ENCODE data around the gene CHGA.

CHGA gene

DNA sequence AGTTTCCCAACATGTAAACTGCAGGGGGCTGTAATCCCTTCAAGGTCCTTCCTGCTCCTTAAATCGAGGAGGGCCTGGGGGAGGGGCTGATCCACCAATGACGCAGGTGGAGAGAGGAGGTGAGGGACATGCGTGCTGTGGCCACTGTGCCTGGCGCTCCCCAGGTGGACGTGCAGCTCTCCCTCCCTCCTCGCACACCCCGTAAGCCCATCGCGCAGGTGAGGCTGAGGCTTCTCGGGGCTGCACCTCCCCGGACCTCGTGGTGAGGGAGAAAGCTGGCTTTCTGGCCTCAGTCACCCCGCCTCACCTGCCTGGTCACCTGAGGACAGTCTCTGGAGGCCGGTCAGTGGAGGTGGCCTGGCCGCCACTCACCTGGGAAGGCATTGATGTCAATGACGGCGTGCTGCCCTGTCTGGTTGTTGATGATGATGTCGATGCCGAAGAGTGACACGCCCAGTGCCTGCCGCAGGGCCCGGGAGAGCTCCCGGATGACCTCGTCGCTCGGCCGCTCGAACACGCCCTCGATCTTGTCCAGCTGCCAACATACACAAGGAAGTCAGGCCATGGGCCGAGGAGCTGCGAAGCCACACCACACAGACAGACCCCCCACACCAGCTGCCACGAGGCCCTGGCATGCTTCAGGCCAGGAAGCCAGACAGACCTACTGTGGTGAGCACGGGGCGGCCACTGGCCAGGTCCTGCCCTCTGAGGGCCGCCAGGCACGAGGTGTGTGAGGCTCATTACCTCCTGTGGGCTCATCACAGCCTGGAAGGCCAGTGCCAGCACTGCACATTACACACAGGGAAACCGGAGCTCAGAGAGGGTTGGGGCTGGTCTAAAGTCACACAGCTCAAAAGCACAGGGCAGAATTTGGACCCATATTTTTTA lies 23.3 kb downstream of the CHGA start:
- DNase-seq: no peak

DNA sequence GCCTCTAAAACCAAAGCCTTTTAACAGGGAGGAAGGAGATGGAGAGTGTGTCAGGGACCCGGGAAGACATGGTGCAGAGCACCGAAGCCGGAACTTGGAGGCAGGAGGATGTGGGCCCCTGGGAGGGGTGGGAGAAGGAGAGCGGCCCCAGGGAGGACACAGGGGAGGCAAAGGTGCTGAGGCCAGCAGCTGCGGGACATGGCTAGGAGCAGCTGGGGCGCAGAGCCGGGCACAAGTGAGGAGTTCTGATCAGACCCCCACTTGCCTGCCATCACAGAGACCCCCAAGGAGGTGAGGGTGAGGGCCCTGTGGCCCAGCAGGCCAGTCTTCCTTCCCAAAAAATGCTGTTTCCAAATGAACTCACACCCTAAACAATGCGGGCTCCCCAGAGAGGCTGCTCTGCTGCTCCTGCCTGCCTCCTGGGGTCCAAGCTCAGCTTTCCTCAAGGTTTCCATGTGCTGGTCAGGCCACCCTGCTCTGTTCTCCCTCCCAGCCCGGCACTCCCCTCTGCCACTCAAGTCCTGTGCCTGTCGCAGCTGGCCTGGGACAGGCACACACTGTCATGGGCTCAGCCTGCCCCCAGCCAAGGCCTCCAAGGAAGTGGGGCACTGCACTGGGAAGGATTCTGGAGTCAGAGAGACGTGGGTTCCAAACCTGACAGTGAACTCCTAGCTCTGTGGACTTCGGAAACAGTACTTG lies 24.0 kb downstream of the CHGA start:
- no peak for DNase-seq

DNA sequence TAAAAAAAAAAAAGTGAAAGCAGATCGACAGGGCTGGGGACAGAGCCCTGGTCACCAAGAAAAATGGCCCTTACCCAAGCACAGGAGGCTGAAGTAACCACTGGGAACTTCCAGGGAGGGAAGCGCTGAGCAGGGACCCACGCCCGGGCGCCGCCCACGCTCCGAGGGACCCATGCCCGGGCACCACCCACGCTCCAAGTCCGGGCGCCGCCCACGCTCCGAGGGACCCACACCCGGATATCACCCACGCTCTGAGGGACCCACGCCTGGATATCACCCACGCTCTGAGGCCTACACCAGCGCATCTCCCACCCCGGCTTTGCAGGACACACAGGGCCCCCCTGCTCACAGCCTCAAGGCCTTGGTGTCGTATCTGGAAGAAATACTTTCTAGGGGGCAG lies 25.7 kb downstream of the CHGA start:
- no peak for DNase-seq

DNA sequence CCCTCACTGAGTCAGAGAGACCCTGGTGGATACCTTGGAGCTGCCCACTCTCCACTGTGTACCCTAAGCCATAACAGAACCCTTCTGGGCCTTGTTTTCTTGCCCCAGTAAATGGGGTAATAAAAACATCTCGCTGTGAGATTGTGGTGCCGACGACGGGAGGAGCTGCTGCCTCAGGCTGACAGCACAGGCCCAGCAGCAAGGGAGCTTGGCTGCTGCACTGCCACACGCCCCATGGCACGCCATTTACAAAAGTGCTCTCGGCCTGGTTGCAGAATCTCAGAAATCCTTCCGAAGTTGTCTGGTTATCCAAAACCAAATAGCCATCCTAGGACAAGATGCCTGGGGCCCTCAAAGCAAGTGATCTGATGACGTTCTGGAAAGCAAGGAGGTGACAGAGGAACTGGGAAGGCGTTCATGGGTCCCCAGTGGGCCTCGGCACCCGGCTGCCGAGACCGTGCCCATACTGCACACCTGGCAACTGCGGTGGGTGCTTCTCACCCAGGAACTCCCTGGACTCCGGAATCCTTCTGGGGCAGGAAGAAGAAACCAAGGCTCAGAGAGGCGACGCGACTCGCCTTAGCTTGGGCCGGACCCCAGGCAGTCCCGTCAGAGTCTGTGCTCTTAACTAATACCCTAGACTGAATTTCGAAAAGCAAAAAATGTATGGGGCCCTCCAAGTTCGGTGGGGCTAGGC lies 26.7 kb downstream of the CHGA start:
- no peak for DNase-seq

DNA sequence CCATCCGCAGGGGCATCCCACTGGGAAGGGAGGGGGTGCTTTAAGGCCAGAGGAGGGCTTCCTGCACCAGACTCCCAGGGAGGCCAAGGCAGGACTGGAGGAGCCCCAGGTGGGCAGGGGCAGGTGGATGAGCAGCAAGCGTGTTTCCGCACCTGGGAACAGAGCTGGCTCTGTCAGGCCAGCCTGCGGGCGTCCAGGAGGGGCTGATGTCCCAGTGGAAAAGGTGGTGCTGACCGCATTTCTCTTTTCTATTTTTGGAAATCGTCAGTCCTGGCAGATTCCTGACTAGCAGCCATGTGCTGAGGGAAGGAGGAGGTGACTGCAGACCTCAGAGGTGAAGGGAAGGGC lies 27.2 kb downstream of the CHGA start:
- DNase-seq: no peak

DNA sequence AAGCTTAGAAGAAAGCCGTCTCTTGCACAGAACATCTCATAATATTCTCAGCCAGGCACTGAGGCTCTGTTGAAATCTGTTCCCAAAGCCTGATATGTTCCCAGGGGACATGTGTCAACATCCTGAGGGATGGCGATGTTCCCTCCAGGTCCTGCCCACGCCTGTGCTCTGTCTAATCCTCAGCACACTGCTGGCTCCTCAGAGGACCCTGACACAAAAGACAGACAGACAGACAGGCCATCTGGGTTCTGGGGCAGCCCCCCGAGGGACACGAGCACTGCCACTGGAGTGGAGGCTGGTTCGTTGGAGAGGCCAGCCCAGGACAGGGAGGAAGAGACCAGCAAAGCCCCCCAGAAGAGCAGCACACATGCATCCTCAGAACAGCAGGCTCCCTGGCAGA lies 27.8 kb downstream of the CHGA start:
- DNase-seq: no peak

DNA sequence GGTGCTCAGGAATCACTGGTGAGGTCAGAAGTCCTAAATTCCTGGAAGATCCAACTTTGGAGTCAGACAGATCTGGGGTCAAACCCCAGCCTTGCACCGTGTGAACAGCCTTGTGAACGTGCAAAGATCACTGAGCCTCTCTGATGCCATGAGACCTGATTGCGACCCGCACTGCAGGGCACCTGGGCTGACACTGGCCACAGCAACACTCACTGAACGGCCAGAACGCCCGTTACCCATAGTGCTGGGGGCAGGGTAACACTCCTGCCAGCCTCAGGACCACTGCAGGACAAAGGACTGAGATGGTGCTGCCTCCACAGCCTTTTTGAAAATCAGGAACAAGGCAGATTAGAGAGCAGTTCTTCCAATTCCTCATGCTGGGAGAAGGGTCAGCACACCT lies 28.3 kb downstream of the CHGA start:
- DNase-seq: no peak

DNA sequence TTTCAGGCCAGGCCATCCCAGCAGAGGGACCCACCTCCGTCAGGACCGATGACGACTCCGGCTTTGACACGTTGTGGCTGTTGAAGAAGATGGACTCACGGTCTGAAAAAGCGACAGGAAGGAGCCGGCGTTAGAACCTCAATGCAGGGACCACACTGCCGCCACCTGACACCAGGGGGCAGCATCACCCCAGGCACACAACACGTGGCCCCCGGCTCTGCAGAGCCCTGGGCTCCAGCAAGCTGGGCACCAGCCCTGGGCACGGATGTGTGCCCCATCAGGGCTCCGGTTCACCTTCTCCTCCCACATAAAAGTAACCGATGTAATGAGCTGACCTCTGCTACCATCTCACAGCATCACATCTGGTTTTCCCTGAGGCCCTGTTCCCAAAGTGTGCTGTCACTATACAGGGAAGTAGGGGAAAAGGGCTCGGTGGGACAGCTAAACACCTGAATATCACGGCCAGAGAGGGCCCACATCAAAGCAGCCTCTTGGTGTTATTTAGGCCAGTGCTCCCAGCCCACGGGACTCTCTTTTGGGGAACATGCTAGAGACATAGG lies 29.0 kb downstream of the CHGA start:
- DNase-seq: peak; percentile 79

DNA sequence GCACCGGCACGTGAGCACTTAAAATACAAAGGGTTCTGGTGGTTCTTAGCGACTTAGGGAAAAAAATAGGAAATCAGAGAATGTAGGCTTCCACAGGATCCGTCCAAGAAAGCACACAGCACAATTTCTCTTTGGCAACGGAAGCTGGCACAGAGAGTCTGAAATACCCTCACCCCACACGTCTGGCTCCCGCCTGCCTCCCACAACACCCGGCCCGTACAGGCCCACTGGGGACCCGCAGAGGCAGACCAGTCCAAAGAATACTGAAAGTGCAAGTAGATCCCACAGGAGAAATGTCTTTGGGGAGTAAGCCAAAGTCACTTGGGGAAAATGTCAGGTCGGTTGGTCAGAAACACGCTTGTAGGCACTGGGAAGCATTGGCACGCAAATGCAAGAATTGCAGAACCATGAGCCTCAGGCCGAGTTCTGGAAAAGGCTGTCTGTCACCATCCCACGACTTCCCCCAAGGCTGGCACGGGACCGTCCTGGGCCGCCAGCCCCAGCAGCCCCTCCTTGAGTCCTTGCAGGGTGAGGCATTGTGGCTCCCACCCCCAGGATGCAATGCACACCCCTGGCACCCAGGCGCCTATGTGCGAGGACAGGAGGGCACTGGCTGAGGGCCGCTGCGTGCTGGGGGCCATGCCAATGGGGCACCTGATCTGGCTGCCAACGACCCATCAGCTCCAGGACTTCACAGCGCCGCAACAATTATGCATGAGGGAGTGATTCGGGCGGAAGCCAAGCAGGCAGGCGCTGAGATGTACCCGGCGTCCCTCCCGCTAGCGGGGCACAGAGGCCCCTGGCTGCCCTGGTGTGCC lies 29.7 kb downstream of the CHGA start:
- no peak for DNase-seq

DNA sequence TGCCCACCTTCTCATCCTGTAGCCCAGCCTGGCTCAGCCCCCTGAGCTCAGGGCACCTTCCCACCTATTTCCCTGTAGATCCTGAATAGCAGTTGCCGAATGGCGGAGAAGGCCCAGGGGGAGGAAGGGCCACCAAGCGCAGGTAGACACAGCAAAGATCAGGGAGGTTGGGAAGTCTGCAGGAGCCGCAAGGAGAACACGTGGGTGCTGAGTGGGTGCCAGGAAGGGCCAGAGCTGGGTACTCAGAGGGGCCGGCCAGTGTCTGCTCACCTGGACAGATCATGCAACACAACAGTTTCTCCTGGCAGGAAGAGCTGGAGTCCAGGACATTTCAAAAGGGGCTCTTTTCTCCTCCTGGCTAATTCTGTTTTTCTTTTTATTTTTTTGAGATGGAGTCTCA lies 30.6 kb downstream of the CHGA start:
- DNase-seq: no peak

DNA sequence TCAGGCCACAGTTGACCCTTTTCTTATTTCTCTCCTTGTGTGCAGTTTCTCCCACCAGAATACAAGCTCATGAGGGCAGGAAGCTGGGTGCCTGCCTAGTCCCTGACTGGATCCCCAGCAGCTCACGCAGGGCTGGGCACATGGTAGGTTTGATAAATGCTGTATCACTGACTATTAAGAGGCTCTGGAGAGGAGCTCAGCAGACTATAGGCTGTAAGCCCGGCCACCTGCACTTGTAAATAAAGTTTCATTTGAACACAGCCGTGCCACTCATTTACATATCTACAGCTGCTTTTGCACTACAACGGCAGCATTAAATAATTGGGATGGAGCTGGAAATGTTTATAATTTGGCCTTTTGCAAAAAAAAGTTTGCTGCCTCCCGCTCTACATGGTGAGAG lies 32.0 kb downstream of the CHGA start:
- no peak for DNase-seq

DNA sequence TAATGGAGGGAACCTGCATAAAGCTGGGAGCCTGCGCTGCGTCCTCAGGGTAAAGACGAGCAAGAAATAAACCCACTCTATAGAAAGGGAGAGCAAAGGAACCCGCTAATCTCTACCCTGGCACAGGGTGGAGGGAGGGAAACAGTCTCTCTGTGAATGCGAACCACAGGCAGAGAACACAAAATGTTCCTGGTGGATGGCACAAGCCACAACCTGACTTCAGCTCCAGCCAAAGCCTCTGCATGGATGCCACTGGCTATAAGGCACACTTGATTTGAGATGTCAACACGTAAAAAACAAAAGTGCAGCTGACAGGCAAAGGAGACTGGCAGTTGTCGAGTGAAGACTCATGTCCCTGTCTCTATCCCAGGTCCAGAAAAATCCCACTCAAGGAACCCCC lies 32.4 kb downstream of the CHGA start:
- no peak for DNase-seq

DNA sequence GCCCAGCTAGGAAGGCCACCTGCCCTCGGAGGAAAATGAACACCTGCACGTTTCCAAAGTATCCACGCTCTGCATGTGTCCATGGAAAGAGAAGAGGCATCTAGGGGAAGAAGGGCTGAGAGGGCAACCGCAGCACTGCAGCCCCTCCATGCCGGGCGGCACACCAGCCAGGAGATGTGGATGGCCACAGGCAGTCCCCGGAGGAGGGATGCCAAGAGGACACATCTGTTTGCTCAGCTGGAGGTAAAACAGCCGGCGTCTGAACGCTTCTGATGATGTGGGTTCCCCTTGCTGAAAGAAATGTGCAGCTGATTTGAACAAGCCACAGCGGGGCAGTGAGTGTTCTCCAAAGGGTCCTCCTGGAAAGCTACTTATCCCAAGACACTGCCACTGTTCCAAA lies 34.0 kb downstream of the CHGA start:
- DNase-seq: no peak

DNA sequence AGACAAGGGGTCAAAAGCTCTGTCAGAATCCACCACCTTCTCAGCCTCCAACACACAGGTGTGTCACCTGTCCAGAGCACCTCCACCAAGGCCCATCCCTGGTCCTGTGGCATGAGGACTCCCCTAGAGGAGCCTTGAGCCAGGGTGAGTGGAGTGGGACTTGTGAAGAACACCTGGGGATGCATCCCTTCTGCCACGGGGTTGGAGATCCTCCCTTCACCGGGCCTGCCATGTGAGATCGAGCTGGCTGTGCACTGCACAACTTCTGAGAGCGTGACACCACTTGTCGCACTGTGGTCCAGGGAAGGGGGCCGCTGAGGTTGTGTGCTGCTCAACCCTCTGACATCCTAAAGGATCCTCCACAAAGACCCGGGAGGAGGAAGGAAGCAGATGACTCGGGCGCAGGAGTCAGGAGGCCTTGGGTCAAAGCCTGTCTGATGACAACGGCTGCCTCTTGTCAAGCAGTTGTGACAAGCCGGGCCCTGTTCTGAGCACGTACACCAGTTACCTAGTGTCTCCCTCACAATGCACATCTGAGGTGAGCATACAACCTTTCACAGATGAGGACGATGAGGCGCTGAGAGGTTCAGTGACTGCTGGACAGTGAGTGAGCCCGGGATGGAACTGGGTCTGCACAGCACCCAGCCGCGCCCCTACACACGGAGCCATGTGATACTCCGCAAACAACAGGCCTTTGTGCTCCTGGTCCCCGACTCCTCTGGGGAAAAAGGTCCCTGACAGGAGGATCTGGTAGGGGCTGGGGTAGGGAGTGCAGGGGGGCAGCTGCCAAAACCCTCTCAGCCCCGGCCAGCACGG lies 35.6 kb downstream of the CHGA start:
- no peak for DNase-seq

DNA sequence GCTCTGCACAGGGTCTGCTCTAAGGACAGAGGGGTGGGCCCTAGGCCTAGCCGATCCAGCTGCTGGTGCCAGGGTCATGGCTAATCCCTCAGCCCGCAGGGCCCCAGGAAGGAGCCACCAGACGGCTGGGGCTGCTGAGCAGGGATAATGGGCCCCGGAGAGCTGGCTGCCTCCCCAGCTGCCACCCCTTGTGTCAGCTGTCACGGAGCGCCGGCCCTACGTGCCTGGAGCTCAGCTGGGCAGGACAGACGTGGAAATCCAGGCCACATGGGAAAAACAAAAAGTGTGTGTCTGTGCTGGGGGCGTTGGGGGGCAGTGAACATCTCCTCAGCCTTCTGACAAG lies 36.2 kb downstream of the CHGA start:
- DNase-seq: no peak

DNA sequence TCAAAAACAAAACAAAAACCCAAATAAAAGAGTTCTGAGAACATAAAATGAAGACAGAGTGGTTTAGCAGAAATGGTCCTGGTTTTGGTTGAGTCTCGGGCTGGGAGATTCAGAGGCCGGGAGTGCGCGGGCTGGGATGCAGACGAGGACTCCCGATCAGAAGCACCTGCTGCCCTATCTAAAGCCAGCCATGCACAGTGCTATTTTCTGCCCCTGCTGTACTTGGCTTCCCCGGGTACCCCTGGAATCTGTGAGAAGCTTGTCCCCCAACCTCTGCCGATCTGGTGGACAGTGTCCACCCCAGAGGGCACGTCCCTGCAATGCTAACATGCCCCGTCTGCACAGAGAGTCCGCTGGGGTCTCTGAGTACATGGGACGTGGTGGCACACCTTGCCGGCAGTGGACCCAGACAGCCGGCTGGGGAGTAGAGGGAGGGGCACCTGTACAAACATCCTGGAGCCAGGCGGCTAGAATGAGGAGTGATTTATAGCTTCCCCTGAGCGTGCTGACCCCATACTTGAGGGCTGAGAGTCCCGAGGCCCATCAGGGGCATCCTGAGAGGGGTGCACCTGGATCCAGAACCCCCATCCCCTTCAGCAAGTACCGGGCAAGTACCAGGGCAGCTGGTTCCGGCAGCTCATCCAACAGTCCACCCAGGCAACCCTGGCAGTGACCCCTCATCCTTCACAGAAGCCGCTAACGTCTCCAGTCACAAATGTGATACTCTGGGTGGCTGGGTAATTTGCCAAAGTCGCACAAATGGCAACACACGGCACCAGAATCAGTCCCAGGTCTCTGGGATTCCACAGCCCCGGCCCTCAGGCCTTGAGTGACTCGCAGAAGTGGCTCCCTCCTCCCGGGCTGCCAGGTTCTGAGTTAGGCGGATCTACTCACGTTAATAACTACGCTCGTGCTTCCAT lies 37.1 kb downstream of the CHGA start:
- no peak for DNase-seq

DNA sequence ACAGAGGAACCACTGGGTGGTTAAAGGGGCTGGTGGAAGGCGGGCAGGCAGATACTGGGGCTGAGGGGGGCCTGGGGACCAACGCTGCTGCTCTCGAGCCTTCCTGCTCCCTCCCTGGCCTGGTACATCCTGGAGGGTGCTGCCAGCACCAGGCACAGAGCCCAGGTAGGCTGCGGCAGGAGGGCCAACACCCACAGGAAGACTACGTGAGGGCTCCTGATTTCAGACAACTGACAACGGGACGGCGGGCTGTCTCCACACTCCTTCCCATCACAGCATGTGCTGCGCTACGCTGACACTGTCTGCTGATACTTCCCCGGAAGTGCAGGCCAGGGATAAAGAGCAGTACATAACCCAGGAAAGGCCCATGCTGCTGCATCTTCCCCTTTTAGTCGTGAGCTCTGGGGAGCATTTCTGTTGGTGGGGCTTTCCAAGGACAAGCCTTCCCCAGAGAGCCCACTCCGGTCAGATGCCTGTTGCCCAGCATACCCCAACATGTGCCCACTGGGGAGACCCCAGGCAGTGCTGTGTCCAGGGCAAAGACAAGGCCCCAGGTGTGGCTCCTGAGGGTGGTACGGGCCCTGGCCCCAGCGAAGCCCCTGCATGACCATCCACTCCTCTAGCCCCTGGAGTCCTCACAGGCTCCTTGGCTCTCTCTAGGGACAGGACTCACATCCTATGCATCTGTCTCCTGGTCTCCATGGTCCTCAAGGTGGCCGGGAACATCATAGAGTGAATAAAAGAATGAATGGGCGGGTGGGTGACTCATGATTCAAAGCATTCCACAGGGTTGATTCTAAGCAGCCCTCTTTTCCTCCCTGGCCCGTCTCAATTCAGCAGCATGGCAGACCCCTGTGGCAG lies 38.0 kb downstream of the CHGA start:
- no peak for DNase-seq

DNA sequence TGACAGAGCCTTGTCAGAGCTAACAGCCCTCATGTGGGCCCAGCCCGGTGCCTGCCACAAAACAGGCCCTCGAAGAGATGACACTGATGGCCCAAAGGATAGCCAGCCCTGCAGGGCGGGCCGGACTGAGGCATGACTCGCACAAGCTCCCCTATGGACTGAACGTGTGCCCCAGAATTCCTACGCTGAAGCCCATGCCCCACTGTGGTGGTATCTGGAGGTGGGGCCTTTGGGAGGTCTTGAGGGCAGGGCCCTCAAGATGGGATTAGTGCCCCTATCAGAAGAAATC lies 38.6 kb downstream of the CHGA start:
- no peak for DNase-seq

DNA sequence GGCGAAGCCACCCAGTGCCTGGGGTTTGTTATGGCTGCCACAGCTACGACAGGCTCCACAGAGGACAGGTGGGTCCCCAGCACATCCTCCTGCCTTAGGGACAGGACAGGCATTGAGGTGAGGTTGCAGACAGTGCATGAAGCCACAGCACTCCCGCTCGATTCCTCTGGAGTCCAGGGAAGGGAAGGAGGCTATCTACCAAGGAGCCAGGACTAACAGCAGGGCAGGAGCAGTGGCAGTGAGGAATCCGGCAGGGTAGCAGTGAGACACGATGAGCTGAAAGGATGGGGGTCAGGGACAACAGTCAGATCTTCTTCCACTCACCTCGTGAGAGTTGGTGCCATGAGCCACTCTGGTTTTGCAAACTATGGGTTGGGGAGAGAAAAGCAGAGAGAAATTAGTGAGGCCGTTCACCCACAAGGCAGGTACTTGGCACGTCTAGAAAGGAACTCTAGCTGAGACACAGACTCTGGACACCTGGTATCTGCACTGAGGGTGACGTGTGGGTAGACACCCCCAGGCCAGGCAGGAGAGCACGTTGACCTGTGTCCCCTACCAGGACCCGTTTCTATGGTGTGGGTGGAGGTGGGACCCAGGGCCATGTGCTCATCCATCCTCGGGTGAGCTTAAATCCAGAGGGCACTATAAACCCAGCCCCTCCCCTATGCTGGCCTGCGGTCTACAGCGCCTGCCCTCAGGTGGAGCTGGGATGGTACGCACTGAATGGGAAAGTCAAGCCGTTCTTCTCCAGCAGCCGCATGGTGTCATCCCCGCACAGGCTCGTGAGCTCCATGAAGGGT lies 39.3 kb downstream of the CHGA start:
- DNase-seq: no peak

DNA sequence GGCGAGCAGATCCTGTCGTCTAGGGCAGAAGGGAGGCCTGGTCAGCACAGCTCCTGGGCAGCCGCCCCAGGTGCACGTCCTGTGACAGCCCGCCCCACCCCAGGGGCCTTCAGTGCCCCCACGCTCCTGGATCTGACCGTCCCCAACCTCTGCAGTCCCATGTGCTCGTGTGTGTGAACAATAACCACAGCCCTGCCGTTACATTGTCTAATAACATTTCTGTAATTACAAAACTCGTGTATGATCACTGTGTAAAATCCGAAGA lies 39.8 kb downstream of the CHGA start:
- DNase-seq: no peak
